Hepatocyte (in vitro differentiated cells): Measurements from ENCODE around the gene PCDHB12. TPM values are rescaled to one million over a fixed set of nuclear protein-coding genes. Genes with fewer than 3 reads are reported as not detected.
A peak's percentile ranks its signal among the peaks of the same experiment; 100 is the strongest.
"Not testable (repeated sequence)": the region's sequence is repeated elsewhere in the genome, so short reads cannot be mapped to it uniquely, and the experiment has no call there.

ENCODE experiments used
- DNase-seq: peaks from one replicate; pipeline ENCODE4 v3.0.0-alpha.2; 2016; ENCODE audit warnings: low spot score
- H2AFZ ChIP-seq: fragments of 200-600 bp; sonication (generic); 2 replicates; pipeline ENCODE4 v1.6.0; 2016; ENCODE audit warnings: antibody characterized with exemption, mild to moderate bottlenecking
- H3K27ac ChIP-seq: fragments of 200-600 bp; sonication (generic); 2 replicates; pipeline ENCODE4 v1.5.1; 2016; ENCODE audit warnings: mild to moderate bottlenecking
- H3K27me3 ChIP-seq: fragments of 200-600 bp; sonication (generic); 2 replicates; pipeline ENCODE4 v1.6.1; 2016
- H3K36me3 ChIP-seq: fragments of 200-600 bp; sonication (generic); replicated peaks from 2 replicates; pipeline ENCODE4 v1.5.1; 2016; ENCODE audit warnings: low read depth; ENCODE audit not compliant: insufficient read depth
- H3K4me1 ChIP-seq: fragments of 200-600 bp; sonication (generic); 2 replicates; pipeline ENCODE4 v1.5.1; 2016; ENCODE audit warnings: mild to moderate bottlenecking, moderate library complexity; ENCODE audit not compliant: insufficient read depth
- H3K4me2 ChIP-seq: fragments of 200-600 bp; sonication (generic); 2 replicates; pipeline ENCODE4 v1.6.0; 2016
- H3K4me3 ChIP-seq: fragments of 200-600 bp; sonication (generic); 2 replicates; pipeline ENCODE4 v1.5.1; 2016; ENCODE audit warnings: mild to moderate bottlenecking
- H3K79me2 ChIP-seq: fragments of 200-600 bp; sonication (generic); 2 replicates; pipeline ENCODE4 v1.6.0; 2017; ENCODE audit warnings: mild to moderate bottlenecking
- H3K9me2 ChIP-seq: fragments of 200-600 bp; sonication (generic); replicated peaks from 2 replicates; pipeline ENCODE4 v1.6.0; 2017; ENCODE audit warnings: mild to moderate bottlenecking; ENCODE audit not compliant: insufficient read depth
- H3K9me3 ChIP-seq: fragments of 200-600 bp; sonication (generic); 2 replicates; pipeline ENCODE4 v1.5.1; 2016; ENCODE audit warnings: low read depth, mild to moderate bottlenecking
- H4K20me1 ChIP-seq: fragments of 200-600 bp; sonication (generic); 2 replicates; pipeline ENCODE4 v1.6.0; 2016; ENCODE audit warnings: mild to moderate bottlenecking; ENCODE audit not compliant: insufficient read depth, poor library complexity, severe bottlenecking
- CTCF ChIP-seq: fragments of 200-600 bp; sonication (generic); IDR thresholded peaks from 2 replicates; pipeline ENCODE4 v1.5.1; 2016; ENCODE audit warnings: antibody characterized with exemption, mild to moderate bottlenecking; ENCODE audit not compliant: poor library complexity
- EZH2 ChIP-seq: fragments of 200-600 bp; sonication (generic); IDR thresholded peaks from 2 replicates; pipeline ENCODE4 v1.6.1; 2016; ENCODE audit warnings: antibody characterized with exemption, mild to moderate bottlenecking, borderline replicate concordance
- EZH2phosphoT487 ChIP-seq: fragments of 200-600 bp; sonication (generic); IDR thresholded peaks from one replicate; pipeline ENCODE4 v1.6.1; 2018; ENCODE audit warnings: antibody characterized with exemption, mild to moderate bottlenecking, low read depth, moderate library complexity; ENCODE audit not compliant: unreplicated experiment, severe bottlenecking
- WGBS: methylation state at CpG from one replicate; pipeline ENCODE4 v1.1.6; 2016; ENCODE audit warnings: low lambda C conversion rate; ENCODE audit errors: missing lambda C conversion rate; 5-methylcytosine and 5-hydroxymethylcytosine counted together
- polyA plus RNA-seq: library from polyadenylated mRNA; unstranded; fragments of >200 nt; fragmentation: Nextera tagmentation; extraction: Ambion mirVana; gene quantifications from 2 replicates; pipeline ENCODE4 v1.2.1, GENCODE V29; 2016
- total RNA-seq: library from RNA; depleted of rRNA; stranded (reverse); fragments of >200 nt; gene quantifications from 2 replicates; pipeline ENCODE4 v1.2.3, GENCODE V29; 2014

PCDHB12 gene
- total and polyA plus RNA-seq, 2 experiments from 2014 or later, result 0.86 to 1.1 TPM

DNA sequence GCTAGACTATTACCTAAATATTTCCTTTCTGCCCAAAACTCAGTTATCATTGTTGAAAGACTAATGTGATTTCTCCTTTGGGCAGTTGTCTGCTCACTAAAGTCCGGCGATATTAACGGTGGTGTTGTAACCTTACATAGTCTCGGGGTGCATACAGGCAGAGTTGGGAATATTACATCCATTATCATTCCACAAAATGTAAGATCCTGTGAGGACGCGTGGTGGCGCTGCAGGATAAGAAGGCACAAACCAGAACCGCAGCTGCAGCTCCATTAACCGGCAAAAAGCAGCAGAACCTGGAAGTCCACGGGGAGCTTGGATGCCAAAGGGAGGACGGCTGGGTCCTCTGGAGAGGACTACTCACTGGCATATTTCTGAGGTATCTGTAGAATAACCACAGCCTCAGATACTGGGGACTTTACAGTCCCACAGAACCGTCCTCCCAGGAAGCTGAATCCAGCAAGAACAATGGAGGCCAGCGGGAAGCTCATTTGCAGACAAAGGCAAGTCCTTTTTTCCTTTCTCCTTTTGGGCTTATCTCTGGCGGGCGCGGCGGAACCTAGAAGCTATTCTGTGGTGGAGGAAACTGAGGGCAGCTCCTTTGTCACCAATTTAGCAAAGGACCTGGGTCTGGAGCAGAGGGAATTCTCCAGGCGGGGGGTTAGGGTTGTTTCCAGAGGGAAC lies 5.3 kb downstream of the PCDHB12 start, which contains the start of gene PCDHB13:
Gene PCDHB13 (plus strand): TSS at position 264 of the 684 bp plus-strand sequence. CDS start 205 bp downstream, at position 469.
- H3K27me3 ChIP-seq, H3K79me2 ChIP-seq, H3K9me2 ChIP-seq, H3K9me3 ChIP-seq, H3K4me2 ChIP-seq, H4K20me1 ChIP-seq, H2AFZ ChIP-seq, H3K36me3 ChIP-seq, H3K27ac ChIP-seq, H3K4me3 ChIP-seq, H3K4me1 ChIP-seq: not testable (repeated sequence)
- peak; percentile 14 for TF ChIP-seq CTCF
- peak; percentile 14 for DNase-seq
- WGBS, result 42% methylated on average over 16 of the region's 18 CpGs

DNA sequence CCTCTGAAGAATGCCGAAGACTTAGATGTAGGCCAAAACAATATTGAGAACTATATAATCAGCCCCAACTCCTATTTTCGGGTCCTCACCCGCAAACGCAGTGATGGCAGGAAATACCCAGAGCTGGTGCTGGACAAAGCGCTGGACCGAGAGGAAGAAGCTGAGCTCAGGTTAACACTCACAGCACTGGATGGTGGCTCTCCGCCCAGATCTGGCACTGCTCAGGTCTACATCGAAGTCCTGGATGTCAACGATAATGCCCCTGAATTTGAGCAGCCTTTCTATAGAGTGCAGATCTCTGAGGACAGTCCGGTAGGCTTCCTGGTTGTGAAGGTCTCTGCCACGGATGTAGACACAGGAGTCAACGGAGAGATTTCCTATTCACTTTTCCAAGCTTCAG lies 6.1 kb downstream of the PCDHB12 start:
- not testable (repeated sequence) for H3K27ac ChIP-seq, DNase-seq, H2AFZ ChIP-seq, H3K9me2 ChIP-seq, H3K36me3 ChIP-seq, H3K9me3 ChIP-seq, H3K27me3 ChIP-seq, H4K20me1 ChIP-seq, H3K4me3 ChIP-seq, H3K79me2 ChIP-seq, H3K4me1 ChIP-seq, H3K4me2 ChIP-seq
- 95% methylated on average over 12 of the region's 12 CpGs for WGBS

DNA sequence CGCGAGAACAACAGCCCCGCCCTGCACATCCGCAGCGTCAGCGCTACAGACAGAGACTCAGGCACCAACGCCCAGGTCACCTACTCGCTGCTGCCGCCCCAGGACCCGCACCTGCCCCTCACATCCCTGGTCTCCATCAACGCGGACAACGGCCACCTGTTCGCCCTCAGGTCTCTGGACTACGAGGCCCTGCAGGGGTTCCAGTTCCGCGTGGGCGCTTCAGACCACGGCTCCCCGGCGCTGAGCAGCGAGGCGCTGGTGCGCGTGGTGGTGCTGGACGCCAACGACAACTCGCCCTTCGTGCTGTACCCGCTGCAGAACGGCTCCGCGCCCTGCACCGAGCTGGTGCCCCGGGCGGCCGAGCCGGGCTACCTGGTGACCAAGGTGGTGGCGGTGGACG lies 7.0 kb downstream of the PCDHB12 start:
- not testable (repeated sequence) for H2AFZ ChIP-seq, H3K27me3 ChIP-seq, H3K4me1 ChIP-seq, H3K4me3 ChIP-seq, DNase-seq, H3K9me2 ChIP-seq, H3K4me2 ChIP-seq, H3K9me3 ChIP-seq, H3K79me2 ChIP-seq, H3K36me3 ChIP-seq, H4K20me1 ChIP-seq, H3K27ac ChIP-seq
- WGBS, result 93% methylated on average over 16 of the region's 40 CpGs

GRCh38 chr5:141216035-141216434 lies 7.5 kb downstream of the PCDHB12 start:
- H2AFZ ChIP-seq, H3K4me3 ChIP-seq, H3K79me2 ChIP-seq, H3K27me3 ChIP-seq, H3K4me2 ChIP-seq, H3K27ac ChIP-seq, H3K9me3 ChIP-seq, H3K4me1 ChIP-seq, DNase-seq, H3K9me2 ChIP-seq, H3K36me3 ChIP-seq, H4K20me1 ChIP-seq: not testable (repeated sequence)
- WGBS, result 98% methylated on average over 16 of the region's 26 CpGs

- Histone ChIP-seq H3K27ac (no peak within 1 kb of the TSS), H3K36me3 (no peaks in the 10 kb centered on the region), H3K4me1 (no peaks in the 10 kb centered on the region), H3K27me3 (no peaks in the 10 kb centered on the region), H3K4me2 (peak within 1 kb of the TSS; percentile 62), H3K9me2 (no peaks in the 10 kb centered on the region), H3K79me2 (no peaks in the 10 kb centered on the region), H3K4me3 (no peak within 1 kb of the TSS), H3K9me3 (peaks cover 27% of the 10 kb centered on the region), H2AFZ (no peak within 1 kb of the TSS), H4K20me1 (no peaks in the 10 kb centered on the region)
- DNase-seq, result peak; percentile 21
- TF ChIP-seq CTCF (no peak), EZH2 (no peak), EZH2phosphoT487 (no peak)
- WGBS, result 51% methylated on average over 15 of the region's 15 CpGs
Observed at GRCh38 chr5:141223112-141223783, 14.7 kb downstream of the PCDHB12 start, which contains the start of gene PCDHB14. PCDHB14 (plus strand) TSS chr5:141223343; CDS start chr5:141223506, 163 bp downstream.

- H3K79me2 ChIP-seq, result not testable (repeated sequence)
- WGBS, result 95% methylated on average over 19 of the region's 40 CpGs
Observed at GRCh38 chr5:141224844-141225243, 16.3 kb downstream of the PCDHB12 start.

DNA sequence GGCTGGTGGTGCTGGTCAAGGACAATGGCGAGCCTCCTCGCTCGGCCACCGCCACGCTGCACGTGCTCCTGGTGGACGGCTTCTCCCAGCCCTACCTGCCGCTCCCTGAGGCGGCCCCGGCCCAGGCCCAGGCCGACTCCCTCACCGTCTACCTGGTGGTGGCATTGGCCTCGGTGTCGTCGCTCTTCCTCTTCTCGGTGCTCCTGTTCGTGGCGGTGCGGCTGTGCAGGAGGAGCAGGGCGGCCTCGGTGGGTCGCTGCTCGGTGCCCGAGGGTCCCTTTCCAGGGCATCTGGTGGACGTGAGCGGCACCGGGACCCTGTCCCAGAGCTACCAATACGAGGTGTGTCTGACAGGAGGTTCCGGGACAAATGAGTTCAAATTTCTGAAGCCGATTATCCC lies 16.9 kb downstream of the PCDHB12 start:
- not testable (repeated sequence) for H4K20me1 ChIP-seq, H3K27me3 ChIP-seq, H3K79me2 ChIP-seq, H3K4me2 ChIP-seq, H3K9me2 ChIP-seq, DNase-seq, H3K4me1 ChIP-seq, H2AFZ ChIP-seq, H3K4me3 ChIP-seq, H3K36me3 ChIP-seq, H3K27ac ChIP-seq
- peaks cover 28% of the 10 kb centered on the region for H3K9me3 ChIP-seq
- WGBS, result 99% methylated on average over 23 of the region's 30 CpGs

More at GRCh38 chr5:141224844-141225243, 16.3 kb downstream of the PCDHB12 start:
- DNase-seq, H3K36me3 ChIP-seq, H3K9me2 ChIP-seq, H3K4me2 ChIP-seq, H2AFZ ChIP-seq, H3K4me3 ChIP-seq, H3K4me1 ChIP-seq, H4K20me1 ChIP-seq, H3K27me3 ChIP-seq, H3K27ac ChIP-seq: not testable (repeated sequence)
- H3K9me3 ChIP-seq, result peaks cover 33% of the 10 kb centered on the region
